HG02852 (cell line): ENCODE measurements around the gene KRT35.

Experiments used
- ATAC-seq: cut with Tn5 transposase; IDR thresholded peaks from one replicate; pipeline ENCODE4 v1.9.1; 2021; ENCODE audit warnings: mild to moderate bottlenecking, moderate library complexity; ENCODE audit not compliant: unreplicated experiment

The KRT35 gene

DNA sequence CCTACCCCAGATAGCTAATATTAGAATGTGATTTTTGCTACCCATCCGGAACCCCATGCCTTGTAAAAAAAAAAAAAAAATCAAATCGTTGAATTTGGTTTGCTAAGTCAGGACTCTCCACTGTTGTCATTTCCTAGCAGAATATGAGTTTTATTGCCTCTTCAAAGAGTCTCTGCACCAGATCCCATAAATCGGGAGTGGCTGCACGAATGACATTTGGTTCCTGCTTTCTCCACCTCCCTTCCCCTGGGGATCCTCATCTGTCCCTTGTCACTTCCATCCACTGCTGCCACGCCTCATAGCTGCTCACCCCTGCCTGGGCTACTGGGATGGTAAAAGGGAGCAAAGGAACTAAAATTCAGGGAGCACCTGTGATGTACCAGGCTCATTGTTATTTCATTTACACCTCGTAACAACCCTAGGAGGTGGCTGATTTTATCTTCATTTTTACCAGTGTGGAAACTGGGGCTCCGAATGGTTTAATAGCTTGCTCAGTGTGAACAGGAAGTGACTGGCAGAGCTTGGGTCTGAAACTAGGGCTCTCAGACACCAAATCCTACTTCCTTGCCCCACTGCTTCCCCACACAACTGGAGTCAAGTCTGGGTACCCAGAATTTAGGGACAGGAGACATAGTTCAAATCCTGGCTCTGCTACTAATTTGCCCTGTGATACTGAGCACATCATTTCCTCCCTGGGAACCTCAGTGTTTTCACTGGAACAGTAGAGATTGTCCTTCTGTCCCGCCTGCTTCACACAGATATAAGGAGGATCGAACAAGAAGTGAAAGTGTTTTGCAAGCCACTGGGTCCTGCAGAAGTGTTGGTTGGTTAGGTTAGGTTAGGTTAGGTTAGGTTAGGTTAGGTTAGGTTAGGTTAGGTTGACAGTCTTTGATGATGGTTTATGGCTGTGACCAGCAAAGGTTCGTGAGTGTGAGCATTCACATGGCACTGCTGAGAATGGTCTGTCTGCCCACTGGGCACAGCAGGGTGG lies 9.3 kb upstream of the KRT35 start:
- no peak for ATAC-seq

DNA sequence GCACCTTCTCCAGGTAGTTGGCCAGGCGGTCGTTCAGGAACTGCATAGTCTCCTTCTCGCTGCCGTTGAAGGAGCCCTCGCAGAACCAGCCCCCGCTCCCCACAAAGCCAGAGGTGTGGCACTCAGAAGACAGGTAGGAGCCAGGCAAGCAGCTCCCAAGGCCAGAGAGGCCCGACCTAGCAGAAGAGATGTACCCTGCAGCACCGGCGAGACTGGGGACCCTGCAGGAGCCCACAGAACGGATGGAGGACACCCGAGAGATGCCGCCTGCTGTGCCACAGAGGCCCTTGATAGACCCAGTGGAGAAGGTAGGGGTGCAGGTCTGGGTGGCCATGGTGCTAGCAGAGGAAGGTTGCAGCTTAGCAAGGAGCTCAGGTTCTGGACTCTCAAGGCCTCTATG lies 8.6 kb upstream of the KRT35 start, which contains the start of gene KRT36:
Gene KRT36, minus strand, starts transcription at position 380 of the 400 bp plus-strand sequence. Its CDS starts 46 bp downstream, at position 334.
- ATAC-seq, result no peak

DNA sequence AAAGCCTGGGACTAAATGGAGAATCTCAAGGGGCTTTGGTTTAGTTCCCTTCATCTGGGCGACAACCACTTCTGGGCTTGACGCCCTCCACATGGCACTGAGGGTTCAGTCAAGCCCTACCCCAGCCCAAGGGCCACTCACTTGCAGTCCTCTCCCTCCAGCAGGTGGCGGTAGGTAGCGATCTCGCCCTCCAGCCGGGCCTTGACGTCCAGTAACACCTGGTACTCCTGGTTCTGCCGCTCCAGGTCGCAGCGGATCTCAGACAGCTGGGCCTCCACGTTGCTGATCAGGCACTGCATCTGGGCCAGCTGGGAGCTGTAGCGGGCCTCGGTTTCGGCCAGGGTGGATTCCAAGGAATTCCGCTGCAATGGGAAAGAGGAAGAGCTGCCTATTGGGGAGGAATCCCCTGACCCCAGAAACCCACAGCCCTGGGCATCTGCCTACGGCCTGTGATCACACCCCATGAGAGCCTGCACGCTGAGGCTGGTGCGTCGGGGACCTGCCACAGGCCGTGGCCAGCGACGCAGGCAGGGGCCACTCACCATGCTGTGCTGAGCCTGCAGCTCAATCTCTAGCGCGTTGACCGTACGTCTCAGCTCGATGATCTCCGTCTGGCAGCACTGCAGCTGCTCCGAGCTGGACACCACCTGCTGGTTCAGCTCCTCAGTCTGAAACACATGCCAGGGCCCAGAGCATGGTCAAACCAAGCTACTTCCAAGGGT lies 6.0 kb upstream of the KRT35 start:
- ATAC-seq, result no peak

DNA sequence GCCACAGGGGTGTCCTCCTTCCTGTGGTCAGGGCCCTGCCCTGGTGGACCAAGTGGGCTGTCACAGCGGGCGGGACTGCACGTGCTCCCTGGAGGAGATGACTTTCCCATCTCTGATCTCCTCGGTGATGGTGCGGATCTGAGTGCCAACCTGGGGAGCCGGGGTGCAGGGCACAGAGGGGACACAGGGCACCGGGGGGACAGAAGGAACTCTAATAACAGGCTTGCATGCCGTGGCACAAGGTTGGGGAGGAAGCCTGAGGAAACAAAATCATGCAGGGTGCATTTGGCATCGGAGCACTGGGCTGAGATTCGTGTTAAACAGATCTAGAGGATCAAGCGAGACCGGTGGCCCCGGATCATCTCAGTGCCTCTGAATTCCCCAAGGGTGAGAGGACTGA lies 5.4 kb upstream of the KRT35 start:
- ATAC-seq, result no peak

DNA sequence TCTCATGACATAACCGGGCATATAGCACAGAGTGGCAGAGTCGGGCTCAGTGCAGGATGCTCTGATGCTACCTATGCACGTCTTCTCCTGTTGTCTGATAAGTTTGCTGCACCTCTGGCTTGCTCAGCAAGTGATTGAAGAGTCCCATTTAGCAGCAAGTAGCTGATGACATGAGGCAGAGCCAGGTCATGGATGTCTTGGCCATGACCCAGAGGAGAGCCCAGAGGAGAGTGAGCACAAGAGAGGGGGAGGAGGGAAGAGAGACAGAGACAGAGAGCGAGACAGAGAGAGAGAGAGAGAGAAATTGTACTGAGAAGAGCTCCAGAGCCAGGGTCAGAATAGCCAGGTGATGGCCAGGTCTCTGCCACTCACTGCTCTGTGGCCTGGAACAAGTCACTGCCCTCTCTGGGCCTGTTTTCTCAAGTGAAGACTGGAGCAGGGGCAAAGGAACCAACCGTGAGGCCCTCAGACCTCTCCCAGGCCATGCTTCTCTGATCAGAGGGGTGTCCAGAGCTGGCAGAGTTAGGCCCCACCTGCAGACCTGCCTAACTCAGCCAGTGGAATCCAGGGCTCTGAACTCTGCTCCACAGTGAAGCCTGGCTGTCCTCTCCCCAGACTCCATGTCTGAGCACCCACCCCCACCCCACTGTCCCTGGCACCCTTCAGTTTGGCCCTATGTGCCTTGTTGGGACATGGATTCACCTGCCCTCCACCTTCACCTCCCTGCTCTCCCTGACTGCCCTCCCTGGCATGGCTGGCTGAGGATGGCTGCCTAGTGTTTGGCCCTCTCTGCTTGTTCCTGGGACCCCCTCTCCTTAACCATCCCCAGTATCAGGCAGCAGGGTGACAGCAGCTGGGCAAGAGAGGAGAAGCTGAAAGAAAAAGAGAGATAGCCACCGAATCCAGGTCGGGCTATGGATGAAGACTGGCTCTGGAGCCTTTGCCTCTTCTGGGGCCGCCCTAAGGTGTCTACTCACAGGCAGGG lies 4.3 kb upstream of the KRT35 start:
- ATAC-seq, result no peak

DNA sequence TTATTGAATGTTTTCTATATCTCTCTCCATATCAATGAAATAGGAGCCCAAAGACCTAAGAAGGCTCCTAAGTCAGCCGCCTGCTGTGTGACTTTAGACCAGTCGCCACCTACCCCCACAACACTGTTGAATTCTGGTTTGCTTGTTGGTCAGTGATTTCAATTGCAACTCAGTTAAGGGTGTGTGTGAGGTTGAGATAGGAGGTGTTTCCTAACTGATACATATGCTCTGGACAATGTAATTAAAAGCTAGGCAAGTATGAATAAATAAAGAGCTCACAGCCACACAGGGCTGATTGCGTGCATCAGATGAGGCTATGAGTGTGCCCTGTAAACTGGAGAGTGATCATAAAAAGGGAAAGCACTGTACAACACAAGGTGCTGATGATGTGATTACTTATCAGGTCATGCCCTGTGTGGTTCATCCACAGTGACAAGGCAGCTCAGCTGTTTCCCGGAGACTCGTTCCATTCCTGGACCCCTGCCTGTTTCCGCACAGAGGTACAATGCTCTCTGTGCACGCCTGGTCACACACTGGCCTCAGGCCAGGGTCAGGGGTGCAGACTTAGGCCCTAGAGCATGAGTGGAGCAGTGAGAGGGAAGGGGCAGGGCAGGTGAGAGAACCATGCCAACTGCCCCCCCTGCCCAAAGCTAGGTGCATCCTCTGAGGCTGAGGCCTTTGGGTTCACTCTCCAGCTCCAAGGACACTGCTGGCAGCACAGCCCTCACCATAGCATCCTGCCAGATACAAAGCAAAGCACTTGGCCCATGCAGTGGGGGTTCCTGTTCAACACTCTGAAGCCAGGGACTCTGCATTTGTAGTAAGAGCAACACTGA lies 3.3 kb upstream of the KRT35 start:
- ATAC-seq, result no peak

DNA sequence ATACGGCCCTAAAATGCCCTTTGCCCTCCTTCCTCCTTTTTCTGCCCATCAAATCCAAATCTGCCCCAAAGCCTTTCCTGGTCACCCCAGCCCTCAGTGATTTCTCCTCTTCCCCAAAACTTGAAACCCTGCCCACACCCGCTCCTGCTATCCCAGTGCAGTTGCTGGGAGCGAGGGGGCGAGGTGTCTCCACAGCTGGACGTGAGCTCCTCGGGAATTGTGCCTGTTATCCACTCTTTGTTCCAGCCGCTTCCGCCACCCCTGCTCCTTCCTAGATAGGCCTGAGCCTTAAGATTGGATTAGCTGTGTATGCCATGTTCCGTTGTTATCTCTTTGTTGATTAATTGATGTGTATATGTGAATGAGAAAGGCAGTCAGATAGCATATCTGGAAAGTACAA lies 2.6 kb upstream of the KRT35 start:
- no peak for ATAC-seq

DNA sequence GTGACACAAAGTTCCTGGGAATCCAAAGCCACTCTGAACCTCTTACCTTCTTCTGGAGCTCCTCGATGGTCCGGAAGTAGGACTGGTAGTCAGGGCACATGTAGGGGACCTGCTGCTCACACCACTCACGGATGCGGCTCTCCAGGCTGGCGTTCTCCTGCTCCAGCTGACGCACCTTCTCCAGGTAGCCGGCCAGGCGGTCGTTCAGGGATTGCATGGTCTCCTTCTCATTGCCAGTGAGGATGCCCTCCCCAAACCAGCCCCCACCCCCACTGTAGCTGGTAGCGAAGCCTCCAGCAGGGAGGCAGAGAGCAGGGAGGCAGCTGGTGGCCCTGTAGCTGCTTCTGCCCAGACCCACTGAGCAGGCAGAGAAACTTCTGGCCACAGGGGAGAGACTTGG lies 370 bp downstream of the KRT35 start:
- ATAC-seq, result no peak

DNA sequence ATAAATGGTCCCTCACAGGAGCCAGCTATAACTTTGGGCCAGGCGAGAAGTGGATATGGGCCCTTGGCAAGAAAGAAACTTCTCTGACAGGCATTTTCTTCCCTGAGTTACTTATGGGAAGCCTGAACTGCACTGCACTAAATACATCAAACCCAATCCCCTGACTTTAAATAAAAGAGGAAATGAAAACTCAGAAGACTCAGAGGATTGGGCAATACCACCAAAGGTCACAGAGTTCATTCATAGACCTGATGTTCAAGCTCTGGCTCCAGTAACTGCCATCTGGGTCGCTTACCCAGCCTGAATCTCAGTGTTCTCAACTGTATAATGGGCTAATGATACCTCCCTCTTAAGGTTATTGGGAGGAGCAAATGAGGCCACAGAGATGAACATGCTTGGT lies 815 bp downstream of the KRT35 start:
- ATAC-seq, result no peak

DNA sequence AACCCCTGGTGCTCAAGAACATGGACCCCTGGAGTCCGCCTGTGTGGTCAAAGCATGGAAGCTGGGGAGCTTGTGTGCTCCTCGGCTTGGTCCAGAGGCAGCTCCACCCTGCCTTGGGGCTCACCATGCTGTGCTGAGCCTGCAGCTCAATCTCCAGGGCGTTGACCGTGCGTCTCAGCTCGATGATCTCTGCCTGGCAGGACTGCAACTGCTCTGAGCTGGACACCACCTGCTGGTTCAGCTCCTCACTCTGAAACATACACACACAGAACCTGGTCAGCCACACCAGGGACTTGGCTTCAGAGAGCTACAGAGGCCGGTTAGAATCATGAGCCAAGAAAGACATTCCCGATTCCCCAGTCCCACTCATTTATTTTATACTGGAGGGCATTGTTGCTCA lies 2.7 kb downstream of the KRT35 start:
- no peak for ATAC-seq

DNA sequence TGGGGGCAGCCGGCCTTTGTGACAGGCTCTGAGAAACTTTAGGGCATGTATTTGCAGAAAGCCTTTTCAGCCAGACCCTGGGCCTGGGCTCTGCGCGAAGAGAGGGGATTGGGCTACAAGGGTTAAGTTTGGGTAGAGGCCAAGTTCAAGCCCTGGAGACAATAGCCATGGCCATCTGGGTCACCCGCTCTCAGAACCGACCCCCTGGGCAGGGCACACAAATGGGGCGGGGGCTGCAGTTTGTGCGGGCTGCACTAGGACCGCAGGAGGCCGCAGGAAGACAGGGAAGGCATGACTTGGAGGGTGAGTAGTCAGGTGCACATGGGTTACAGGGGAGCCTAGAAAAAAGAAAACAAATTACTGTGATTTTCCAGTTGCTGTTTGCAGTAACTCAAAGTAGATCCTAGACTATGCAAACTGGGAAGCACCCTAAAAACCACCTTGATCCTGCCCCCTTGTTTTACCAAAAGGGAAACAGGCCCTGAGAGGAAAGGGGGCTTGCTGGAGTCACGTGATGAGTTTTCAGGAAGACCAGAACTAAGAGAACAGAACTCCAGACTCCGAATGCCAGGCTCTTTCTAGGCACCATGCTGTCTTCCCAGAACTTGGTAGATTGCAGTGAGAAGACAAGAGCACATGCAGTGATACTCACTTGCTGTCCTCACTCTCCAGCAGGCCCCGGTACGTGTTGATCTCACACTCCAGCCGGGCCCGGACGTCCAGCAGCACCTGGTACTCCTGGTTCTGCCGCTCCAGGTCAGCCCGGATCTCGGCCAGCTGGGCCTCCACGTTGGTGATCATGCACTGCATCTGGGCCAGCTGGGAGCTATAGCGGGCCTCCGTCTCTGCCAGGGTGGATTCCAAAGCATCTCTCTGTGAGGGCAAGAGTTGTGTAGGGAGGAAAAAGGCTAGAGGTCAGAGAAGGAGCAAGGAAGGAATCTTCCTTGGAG lies 3.8 kb downstream of the KRT35 start:
- ATAC-seq, result no peak

DNA sequence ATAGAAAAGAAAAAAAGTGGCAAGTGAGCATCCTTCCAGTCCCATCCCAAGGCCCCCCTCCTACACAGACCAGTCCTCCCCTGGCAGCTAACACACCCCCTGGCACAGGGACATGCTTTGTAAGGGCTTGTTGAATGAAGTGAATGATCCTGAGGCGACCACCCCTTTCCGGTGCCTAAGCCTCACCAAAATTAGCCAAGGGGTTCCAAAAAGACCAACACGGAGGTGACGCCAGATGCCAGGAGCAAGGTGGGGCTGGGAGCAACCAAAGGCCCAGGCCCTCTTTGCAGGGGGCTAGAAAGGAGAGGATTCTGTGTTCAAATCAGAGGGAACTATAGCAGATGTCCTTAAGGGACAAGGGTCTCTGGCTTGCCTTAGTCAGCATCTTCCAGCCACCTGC lies 5.5 kb downstream of the KRT35 start:
- no peak for ATAC-seq

DNA sequence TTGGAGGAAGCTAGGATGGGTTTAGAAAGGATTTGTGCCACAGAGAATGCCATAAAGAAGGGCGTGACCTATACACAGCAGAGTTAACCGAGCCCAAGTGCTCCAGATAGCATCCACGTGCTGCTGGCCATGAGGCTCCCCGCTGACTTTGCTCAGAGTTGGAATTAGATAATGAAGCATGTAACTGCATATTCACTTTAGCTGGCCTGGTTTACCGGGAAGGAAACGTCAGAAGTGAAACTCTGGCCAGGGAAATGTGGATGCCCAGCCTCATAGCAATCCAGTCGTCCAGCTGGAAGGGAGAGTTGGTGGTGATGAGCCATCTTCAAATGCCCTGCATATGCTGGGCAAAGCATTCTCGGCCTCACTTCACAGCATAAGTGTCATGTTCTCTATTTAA lies 6.1 kb downstream of the KRT35 start:
- ATAC-seq, result no peak

DNA sequence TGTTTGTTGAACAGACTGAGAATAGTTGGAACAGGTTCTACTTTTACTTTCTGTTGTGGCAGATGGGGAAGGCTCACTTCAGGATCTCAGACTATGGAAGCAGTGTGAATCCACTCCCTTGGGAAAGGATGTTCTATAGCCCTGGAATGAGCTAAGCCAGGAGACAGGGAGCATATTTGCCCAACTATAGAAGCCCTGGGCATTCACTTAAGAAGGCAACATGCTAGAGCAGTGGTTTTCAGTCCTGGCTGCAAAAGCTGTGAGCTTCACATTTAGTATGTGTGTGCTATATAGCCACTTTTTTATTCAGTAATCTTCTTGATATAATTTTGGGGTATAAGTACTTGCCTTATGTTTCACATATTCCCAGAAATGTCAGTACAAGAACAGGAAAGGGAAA lies 12.6 kb downstream of the KRT35 start:
- no peak for ATAC-seq

DNA sequence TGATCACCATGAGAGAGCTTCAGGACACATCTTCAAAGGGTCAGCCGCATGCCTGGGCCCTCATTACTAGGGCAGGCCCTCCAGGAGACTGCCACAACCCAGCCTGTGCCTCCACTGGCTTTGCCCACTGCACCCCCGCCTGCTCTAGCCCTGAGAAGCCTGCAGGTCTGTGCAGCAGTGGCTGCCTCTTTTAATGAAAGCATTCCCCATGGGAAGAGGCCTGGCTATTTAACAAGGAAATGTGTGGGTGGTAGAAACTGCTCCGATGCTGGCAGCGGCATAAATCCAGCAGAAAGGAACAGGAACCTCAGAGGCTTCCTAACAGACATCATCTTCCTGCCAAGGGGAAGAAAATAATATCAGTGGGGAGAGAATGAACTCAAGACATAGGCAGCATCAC lies 13.4 kb downstream of the KRT35 start:
- no peak for ATAC-seq

DNA sequence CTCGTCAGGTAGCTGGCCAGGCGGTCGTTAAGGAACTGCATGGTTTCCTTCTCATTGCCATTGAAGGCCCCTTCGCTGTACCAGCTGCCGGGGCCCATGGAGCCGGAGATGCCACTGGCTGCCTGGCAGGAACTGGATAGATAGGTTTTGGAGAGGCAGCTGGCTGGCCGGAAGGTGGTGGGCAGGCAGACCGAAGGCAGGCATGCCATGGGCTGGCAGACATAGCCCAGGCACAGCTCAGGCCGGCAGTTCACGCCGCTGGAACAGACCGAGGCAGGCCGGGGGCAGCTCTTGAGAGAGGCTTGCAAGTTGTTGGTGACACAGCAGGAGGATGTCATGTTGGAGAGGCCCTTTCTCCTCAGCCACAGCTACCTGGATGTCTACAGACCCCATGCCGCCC lies 14.0 kb downstream of the KRT35 start, which contains the start of gene KRT32:
Gene KRT32, minus strand, starts transcription at position 399 of the 400 bp plus-strand sequence. Its CDS starts 61 bp downstream, at position 338.
- ATAC-seq, result no peak

DNA sequence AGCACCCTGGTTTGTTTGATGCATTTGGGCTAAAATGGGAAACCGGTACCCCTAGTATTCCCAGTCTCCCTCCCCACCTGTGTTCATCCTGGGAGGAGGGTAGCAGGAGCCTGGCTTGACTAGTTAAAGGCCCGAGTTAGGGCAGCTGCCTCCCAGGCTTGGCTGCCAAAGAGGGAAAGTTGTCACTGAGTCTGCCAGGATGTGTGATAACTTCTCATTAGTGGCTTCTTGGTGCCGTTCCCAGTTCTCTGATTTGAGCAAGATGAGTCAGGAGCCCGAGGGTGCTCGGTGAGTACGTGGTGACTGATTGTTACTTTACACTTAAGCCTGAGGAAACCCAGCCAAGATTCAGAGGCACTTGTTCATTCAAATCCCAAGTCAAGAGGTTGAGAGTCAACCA lies 16.3 kb downstream of the KRT35 start:
- no peak for ATAC-seq

DNA sequence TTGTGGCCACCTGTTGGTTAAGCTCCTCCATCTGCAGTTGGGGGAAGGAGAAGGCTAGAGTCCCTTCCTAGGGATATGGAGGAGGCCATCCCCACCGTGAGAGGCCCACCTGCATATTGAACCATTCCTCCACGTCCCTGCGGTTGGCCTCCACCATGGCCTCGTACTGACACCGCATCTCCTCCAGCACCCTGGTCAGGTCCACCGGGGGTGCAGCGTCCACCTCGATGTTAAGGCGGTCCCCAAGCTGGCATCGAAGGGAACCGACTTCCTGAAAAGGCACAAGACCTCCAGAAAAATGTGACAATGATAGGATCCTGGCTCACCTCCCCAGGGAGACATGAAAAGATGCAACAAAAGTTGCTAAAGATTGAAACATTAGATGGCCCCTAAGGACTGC lies 16.8 kb downstream of the KRT35 start:
- ATAC-seq, result no peak

DNA sequence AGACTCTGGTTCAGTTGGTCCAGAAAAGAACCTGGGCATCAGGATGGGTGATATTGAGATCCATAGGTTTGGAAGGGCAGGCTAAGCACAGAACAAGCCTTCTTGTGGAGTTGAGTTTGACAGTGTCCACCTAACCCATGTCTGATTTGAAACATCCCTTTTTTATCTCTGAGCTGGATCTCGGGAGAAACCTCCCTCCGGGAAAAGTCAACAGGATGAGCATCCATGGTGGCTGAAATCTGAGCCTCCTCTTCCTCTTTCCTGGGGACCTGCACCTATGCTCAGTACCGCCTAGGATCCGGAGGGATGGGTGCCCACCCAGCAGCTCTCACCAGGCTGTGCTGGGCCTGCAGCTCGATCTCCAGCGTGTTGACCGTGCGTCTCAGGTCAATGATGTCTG lies 17.2 kb downstream of the KRT35 start:
- ATAC-seq, result no peak
